Activated naive CD4-positive, alpha-beta T cell (primary cell): ENCODE results near the gene ZMAT5.

Experiments
- DNase-seq, 4 experiments: peaks; one replicate each; lab custom pipeline; 2025; lab: John Stamatoyannopoulos, UW

The ZMAT5 gene

DNA sequence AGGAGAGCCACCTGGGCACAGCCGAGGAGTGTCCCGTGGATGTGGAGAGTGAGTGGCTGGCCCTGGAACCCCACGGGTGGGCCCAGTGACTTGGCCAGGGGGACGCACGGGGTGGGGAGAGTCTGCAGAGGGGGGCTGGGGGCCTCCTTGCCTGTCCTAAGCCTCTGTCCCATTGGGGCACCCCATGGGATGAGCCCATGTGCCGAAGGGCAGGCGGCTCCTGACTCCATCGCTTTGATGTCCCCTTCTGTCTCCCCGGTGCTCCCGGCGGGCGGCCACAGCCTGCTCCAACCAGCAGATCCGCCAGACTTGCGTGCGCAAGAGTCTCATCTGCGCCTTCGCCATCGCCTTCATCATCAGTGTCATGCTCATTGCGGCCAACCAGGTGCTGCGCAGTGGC lies 37.6 kb downstream of the ZMAT5 start:
- no peak for DNase-seq

DNA sequence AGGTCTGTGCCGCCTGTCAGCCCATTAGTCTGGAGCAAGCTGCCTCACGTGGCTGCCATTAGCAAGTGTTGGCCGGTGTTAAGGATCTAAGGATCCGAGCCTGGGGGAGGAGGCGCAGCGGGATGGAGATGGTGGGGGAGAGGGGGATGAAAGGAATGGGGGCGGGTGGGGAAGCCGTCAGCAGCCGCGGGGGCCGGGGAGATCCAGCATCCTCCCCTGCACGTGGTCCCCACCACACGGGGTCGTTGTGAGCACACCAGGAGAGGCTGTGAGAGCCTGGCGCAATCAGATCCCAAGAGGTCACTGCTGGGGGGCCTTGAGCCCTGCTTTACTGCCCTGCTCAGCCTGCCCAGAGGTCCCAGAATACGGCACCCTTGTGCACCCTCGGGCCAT lies 39.7 kb downstream of the ZMAT5 start:
- no peak for DNase-seq

DNA sequence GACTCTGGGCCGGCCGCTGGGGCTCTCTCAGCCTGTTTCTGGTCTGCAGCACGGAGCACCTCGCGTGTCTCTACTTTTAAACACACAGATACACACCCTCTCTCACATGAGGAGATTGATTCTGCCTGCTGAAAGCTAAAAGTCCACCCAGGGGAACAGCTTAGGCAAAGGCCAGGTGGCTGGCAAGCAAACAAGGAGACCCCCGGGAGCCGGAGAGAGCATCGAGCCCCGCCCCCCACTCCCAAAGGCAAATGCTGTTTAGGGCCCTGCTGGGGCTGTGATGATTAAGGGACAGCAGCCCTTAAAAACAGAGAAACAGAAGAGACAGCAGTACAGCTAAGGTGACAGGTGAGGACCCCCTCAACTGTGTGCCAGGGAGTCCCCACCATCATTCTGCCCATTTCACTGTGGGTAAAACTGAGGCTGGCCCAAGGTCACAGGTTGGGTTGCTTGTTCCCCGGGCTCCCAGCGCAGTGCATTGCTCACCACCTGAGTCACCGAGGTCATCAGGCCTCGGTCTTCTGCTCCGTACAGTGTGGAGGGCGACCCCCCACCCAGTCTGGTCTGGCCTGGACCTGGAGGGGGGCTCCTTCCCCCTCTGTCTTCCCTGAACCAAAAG lies 40.2 kb downstream of the ZMAT5 start:
- DNase-seq = no peak

DNA sequence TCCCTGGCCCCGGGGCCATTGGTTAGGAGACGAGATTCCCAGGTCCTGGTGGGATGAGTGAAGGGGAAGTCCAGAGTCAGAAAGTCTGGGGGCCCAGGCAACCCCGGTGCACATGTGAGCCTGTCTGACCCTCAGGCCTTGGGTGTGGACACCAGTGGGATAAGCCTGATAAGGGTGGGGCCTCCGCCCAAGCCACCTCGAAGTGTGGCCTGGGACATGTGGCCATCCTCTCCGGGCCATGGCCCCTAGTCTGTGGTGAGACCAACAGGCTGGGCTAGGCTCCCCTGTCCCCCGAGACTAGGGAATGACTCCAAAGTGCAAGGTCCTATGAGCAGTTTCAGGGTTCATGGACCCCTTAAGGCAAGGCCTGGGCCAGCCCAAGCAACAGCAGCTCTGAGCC lies 40.7 kb downstream of the ZMAT5 start:
- no peak for DNase-seq

DNA sequence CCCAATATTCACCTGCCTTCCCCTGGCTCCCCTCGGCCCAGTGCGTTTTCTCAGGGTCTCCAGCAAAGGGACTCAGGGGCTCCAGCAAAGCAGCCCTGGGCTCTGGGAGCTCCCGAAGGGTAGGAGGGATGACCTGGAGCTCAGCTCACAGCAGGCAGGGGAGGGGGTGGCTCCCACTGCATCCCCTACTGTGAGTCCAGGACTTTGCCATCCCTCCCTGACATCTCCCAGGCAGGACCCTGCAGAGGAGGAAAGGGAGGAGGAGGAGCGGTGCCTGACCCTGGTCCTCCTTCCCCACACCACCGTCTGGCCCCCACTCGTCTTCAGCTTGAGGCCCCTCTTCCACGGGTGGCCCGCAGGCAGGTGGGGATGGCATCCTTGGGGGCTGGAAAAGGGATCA lies 42.0 kb downstream of the ZMAT5 start:
- no peak for DNase-seq

DNA sequence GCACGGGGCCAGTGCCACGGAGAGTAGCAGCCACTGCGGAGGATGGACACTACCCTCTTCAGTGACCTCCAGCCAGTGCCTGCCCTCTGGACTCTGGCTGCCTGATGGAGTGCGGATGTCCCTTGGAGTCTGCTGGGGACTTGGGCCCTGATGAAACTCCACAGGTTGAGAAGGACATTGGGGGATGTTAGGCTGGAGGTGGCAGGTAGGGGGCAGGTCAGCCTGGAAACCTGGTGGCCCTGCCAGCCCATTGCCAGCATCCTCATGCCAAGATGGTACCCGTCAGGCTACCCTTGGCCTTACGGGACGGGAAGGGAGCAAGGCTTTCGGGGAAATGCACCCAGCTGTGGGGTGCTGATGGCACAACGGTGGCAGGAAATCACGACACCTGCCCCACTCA lies 43.0 kb downstream of the ZMAT5 start:
- no peak for DNase-seq

DNA sequence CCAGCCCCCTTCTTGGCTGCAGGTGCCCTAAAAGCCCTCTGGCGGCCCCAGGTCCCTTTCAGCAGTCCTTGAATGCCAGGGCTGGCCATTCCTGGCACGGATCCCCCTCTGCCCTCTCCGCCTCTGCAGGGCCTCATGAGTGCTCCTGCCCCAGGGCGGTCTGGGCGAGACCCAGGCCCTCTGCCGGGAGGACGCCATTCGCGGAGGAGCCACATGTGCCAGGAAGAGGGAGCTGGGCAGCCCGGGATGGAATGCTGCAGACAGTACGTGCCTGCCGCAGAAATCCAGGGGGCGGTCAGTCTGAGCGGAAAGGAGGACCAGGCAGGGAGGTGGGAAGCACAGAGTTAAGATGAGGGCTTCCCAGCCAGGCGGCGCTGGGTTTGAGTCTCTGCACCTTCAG lies 44.2 kb downstream of the ZMAT5 start:
- no peak for DNase-seq

DNA sequence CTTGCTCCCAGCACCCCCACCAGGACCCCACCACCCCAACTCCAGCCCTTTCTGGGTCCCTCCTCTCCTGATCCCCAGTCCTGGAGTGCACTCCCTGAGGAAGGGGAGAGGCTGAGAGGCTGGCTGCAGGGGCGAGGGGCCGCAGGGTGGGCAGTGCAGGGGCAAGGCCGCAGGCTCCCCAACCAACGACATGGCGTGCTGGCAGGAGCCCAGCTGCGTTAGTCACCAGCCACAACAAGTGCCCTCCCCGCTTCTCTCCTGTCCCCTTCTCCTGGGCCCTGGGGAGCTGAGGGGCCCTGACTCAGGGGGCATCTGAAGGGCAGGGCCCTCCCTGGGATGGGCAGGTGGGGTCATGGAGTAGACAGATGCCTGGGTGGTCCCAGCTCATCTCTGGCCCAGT lies 44.7 kb downstream of the ZMAT5 start:
- DNase-seq = no peak

DNA sequence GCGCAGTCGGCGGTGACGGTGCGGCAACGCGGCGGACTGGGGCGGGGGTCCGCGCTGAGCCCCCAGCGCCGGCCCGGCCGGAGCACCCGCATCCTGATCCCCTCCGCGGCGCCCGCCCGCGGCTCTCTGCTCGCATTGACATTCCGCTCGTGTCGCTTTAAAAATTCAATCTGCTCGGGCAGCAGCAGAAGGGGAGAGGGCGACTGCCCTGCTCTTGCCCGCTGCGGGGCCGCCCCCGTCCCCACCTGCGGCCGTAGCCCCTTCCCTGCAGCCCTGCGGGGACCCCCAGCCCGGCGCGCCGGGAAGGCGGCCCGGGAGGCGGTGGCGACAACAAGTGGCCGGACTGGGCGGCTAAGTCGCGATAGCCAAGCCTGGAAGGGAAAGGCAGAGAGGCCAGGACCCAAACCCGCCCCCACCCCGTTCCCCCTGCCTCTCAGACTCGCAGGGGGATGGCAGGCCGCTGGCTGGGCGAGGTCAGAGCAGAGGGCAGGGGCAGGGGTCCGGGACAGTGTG lies 45.9 kb downstream of the ZMAT5 start:
- DNase-seq = no peak

DNA sequence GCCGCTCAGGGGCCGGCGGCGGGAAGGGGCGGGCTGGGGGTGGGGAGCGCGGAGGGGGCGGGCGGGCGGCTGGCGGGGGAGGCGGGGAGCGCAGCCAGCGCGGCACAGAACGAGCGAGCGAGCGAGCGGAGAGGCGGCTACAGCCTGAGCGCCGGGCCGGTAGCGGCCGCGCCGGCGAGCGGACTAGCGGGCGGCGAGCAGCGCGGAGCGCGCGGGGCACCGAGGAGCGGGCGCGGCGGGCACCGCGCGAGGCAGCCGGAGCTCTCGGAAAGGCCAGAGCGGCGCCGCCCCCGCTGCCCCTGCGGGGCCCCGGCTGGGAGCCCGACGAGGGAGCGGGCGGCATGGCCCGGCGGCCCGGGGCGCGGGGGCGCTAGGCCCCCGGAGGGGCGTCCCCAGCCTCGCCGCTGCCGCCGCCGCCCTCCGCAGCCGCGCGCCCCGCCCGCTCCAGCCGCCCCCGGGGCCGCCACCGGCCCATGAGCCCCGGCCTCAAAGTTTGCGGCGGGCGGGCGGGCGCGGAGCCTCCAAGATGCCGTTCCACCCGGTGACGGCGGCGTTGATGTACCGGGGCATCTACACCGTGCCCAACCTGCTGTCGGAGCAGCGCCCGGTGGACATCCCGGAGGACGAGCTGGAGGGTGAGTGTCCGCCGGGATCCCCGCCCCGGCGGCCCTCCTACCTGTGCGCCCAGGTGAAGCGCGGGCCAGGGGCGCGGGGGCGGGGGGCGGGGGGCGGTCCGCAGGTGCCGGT lies 46.7 kb downstream of the ZMAT5 start, which contains the start of gene CABP7:
Gene CABP7 (plus strand): TSS at position 105 of the 747 bp plus-strand sequence. CDS start 422 bp downstream, at position 527.
- no peak for DNase-seq

DNA sequence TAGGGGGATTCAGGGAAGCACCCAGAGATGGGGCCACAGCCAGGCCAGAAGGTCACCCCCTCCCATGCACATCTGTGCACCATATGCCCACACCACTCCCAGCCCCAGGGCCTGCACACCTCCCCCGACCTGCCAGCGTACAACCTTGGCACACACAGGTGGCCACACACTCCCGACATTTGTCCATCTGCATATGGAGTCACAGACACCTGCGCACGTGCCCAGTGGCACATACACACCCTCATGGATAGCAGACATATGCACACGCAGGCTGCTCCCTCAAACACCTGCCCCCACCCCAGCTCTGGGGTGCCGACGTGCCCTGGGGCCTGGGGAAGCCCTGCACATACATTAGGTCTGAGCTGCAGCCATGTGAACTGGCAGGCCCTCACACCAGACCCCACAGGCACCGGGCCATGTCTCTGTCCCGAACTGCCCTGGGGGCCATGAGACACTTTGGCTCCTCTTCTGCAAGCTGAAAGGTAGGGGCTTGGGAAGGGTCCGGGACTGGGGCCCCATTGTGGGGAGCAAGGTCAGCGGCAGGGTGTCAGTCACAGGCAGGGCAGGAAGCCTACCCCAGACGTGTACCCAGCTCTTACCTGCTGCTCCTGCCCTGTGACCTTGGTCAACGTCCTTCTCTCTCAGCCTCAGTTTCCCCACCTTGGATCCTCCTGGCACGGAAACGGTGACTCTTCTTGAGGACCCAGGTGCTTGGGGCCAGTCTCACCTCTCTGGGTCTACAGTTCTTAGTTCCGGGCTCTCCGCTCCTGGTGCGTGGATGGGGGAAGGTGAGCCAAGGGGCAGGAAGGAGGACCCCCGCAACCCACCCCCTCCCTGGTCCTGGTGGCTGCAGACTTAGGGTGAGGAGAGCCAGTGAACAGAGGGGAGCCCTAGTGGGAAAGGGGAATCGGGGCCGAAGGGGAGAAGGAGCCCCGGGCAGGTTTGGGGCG lies 47.6 kb downstream of the ZMAT5 start:
- DNase-seq = no peak

DNA sequence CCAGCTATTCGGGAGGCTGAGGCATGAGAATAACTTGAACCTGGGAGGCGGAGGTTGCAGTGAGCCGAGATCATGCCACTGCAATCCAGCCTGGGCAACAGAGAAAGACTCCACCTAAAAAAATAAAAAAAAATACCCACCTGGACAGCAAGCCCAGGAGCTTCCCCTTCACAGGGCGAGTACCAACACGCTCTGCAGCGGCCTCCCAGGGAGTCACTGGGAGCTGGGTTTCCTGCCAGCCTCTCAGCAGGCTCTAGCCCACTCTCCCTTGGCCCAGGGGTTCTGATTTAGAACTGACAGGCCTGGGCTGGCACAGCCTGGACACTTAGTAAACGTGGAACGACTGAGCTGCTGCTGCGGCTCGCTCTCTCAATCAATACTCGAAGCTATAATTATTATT lies 49.0 kb downstream of the ZMAT5 start:
- DNase-seq = no peak

DNA sequence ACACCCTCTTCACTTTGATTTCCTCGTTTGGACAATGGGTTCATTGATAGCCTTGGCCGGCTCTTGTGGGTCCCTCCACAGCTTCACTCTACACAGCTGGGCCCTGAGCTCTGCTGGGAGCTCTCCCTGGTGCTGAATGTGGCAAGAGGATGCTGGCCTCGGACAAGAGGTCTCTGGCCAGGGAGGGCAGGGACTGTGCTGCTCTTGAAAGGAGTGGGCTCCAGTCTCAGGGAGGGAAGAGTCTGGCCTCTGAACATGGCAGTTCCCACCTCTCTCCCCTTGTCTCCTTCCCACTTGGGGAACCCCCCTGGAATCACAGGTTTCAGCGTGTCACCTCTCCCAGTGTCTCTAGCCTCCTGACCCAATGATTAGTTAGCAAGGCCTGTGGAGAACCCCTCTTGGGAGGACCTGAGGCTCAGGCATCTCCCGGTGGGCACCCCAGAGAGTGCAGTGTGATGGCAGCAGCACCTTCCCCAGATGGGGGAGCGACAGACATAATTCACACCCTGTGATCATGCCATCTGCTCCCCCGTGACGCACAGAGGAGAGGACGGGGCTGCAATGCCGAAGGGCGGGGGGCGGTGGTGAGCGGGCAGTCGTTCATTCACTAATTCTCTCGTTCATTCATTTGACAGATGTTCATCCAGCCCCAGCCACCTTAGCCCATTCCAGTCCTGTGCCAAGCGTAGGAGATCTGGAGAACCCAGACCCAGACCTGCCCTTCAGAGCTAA lies 49.8 kb downstream of the ZMAT5 start:
- DNase-seq = no peak

DNA sequence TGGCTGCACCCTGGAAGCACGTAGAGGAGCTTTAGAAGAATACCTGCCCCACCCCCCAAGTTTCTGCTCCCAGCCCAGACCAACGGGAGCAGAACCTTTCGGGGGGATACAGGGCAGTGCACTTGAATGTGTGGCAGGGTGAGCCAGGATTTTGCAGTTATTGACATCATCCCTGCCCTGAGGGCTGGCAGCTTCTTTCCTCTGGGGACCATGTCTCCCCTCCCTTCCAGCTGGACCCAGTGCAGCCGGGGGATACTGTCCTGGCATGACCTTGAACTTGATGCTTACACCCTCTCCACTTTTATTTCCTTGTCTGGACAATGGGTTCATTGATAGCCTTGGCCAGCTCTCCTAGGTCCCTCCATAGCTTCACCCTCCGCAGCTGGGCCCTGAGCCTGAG lies 51.1 kb downstream of the ZMAT5 start:
- DNase-seq = no peak

DNA sequence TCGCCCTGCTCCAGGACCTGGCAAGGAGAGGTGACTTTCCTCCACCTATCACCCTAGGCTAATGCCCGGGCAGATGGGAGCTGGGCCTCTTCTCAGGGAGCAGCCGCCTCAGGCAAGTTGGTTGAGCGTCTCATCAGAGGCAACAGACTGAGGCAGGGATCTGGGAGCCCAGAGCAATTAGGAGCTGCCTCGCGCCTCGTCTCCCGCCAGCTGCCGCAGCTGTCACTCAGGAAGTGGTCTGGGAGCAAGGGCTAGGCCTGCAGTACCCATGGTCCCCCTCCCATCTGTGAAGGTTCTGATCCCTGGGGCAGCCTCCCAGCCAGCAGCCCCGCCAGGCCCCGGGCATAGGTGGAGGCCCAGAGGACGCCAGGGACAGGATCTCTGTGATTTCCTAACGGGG lies 51.6 kb downstream of the ZMAT5 start:
- DNase-seq = no peak

DNA sequence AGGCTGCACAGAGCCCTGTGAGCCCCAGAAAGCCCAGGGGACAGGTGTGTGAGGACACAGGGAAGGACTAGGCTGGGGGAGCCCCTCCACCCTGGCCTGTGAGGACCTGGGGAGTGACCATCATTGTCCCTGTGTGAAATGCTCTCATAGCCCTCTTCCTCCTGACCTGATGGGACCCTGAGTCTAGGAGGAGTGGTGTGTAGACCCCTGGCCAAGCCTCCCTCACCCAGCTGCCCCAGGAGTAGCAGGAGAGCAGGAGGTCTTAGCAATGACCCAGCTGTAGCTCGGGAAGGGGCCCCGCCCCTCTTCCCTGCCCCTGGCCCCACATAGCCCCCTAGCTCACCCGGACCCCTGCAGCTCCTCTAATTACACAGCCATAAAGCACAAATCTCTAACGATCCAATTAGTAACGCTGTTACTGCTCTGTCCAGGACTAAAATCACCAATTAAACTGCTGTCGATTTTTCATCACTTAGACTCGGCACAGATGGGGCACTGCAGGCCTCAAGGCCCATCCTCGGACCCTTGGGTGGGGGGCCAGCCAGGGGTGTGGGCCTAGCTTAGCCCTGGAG lies 53.6 kb downstream of the ZMAT5 start:
- DNase-seq = no peak

DNA sequence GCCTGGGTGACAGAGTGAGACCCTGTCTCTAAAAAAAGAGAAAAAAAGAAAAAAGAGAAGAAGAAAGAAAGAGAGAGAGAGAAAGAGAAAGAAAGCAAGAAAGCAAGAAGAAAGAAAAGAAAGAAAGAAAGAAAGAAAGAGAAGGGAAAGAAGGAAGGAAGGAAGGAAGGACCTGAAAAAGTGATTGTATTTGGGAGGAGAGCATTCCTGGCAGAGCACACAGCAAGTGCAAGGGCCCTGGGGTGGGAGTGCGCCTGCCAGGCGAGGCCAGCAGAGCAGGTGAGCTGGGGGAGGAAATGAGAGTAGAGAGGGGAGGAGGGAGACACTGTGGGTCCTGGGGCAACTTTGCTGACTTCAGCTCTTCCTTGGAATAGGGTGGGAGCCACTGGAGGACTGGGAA lies 54.7 kb downstream of the ZMAT5 start:
- DNase-seq = no peak

DNA sequence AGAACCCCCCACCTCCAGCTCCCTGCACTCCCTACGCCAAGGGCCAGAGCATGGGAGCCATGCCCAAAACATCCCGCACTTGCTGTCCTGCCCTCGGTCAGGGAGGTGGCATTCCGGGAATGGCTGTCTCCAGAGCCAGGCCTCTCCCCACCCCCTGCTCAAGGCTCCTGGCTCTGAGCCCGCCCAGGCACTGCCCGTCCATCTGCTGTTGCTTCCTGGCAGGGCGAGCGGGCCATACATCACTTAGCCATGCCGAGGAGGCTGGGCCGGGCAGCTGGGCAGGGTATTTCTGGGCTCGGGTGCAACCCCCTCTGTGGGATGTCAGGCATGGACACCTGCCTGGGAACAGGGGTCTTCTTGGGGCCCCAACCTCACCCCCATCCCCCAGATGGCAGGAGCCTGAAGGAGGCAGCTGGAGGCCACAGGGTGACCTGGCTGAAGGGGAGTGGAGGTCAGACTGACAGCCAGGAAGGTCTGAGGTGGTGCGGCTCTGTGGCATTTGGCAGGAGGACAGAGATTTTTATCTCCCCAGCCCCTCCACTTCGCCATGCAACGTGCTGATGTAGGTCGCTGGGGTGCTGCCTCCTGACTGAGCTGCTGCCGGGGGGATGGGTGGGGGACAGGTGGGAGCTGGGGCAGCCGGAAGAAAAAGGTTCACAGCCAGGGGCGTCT lies 55.7 kb downstream of the ZMAT5 start:
- DNase-seq = no peak

DNA sequence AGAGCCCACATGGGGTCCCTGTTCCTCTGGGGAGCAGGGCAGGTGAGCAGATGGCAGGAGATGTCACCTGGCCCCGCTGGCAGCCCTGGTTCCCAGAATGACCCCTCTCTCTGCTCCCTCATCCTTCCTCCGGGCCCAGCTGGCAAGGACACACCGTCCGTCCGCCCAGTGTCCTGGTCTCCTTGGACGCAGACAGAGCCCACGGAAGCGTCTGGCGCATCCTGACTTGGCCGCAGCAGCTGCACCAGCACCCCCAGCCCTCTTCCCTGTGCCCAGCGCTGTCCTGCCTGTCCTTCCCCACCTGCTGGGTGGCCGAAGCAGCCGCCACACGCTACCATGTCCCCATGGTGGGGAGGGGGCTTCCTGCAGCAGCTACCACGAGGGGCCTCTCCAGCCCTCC lies 56.6 kb downstream of the ZMAT5 start:
- no peak for DNase-seq

DNA sequence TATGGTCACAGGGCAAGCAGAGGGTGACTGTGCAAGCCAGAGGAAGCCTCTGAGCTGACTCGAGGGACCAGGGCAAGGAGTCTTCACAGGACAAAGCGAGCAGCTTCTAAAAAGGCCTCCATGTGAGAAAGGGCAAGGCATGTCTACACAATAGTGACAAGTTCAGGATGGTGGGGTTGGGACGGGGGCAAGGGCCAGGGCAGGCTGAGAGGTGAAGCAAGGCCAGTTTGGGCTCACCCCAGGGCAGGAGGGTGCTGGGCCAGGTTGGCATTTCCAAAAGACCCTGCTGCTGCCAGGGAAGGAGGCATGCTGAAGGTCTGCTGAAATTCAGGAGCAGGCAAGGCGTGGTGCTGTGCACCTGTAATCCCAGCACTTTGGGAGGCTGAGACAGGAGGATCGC lies 59.3 kb downstream of the ZMAT5 start:
- no peak for DNase-seq

DNA sequence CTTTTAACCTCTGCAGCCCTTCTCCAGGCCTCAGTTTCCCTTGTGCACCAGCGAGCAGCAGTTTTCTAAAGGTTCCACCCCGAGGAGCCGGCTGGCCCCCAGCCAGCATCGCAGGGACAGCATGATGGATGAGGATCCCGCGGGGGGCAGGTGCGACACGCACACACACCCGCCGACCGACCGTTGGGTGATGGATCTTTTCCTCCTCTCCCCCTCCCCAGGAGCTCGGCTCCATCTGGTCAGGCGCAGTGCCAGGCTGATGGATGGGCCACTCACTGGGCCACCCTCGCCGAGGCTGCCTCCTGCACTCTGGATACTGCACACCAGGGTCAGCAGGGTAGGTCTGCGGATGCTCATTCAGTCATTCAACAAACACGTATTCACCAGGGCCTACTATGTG lies 59.8 kb downstream of the ZMAT5 start:
- DNase-seq = no peak
